Upper lobe of left lung (tissue), 6 donors: Measurements from ENCODE around the gene CD109. TPM values are rescaled to one million over a fixed set of nuclear protein-coding genes. Genes with fewer than 3 reads are reported as not detected.

Experiments used
- ATAC-seq, 2 donors: fragments of 200-7000 bp; cut with Tn5 transposase; one replicate each; pipeline ENCODE4 v1.9.1; 2022; ENCODE audit warnings: mild to moderate bottlenecking in 2 of 2, moderate library complexity in 2 of 2; ENCODE audit not compliant: low FRiP score in 2 of 2
- DNase-seq, 2 donors: peaks; one replicate each; pipeline ENCODE4 v3.0.0-alpha.2; 2019 to 2020
- H3K27ac ChIP-seq, 4 donors: fragments of 200-600 bp; sonication (generic); one replicate each; pipeline ENCODE4 v1.5.1; 2016 to 2019
- H3K27me3 ChIP-seq, 4 donors: fragments of 200-600 bp; sonication (generic); one replicate each; pipeline ENCODE4 v1.5.1; 2017 to 2019
- H3K36me3 ChIP-seq, 4 donors: fragments of 200-600 bp; sonication (generic); one replicate each; pipeline ENCODE4 v1.5.1; 2016 to 2019
- H3K4me1 ChIP-seq, 4 donors: fragments of 200-600 bp; sonication (generic); one replicate each; pipeline ENCODE4 v1.5.1; 2018 to 2019
- H3K4me3 ChIP-seq, 4 donors: fragments of 200-600 bp; sonication (generic); one replicate each; pipeline ENCODE4 v1.5.1; 2017 to 2019; ENCODE audit warnings: mild to moderate bottlenecking in 2 of 4, moderate library complexity in 1 of 4
- H3K9me3 ChIP-seq, 4 donors: fragments of 200-600 bp; sonication (generic); one replicate each; pipeline ENCODE4 v1.5.1; 2018 to 2019
- EP300 ChIP-seq, 4 donors: sonication (generic); formaldehyde crosslinking; IDR thresholded peaks; one replicate each; pipeline ENCODE4 v1.5.1; 2017; ENCODE audit warnings: antibody characterized with exemption in 4 of 4, control low read depth in 2 of 4
- POLR2A ChIP-seq, 4 donors: fragments of 450-650 bp; IDR thresholded peaks; one replicate each; pipeline ENCODE4 v1.5.1; 2016 to 2017; ENCODE audit warnings: antibody characterized with exemption in 4 of 4, mild to moderate bottlenecking in 2 of 4
- POLR2AphosphoS5 ChIP-seq, 2 donors: sonication (generic); formaldehyde crosslinking; IDR thresholded peaks; one replicate each; pipeline ENCODE4 v1.5.1; 2017; ENCODE audit warnings: antibody characterized with exemption in 2 of 2
- WGBS, 2 donors: methylation state at CpG; one replicate each; pipeline ENCODE4 v1.1.5; 2017 to 2018; 5-methylcytosine and 5-hydroxymethylcytosine counted together
- total RNA-seq, 6 donors: library from RNA; depleted of rRNA in 4 of 6; stranded (reverse); fragments of >200 nt in 4 of 6; gene quantifications; one replicate each; pipeline versions ENCODE4 v1.1.0 to v1.2.1, GENCODE V29; 2016 to 2021
- TF ChIP-seq, protein P1 (sequence below), 6 experiments: fragments of 450-650 bp in 4 of 6; fragments of 200-600 bp in 2 of 6; sonication (generic) in 2 of 6; IDR thresholded peaks; one replicate each; pipeline ENCODE4 v1.5.1; 2016 to 2019; ENCODE audit warnings: antibody characterized with exemption in 6 of 6
- donor health status: DM: no; HTN: no; CAD: no; lungs with moderate emphysema.
- donor health status: DM: no; HTN: yes; CAD: no; lungs with severe emphysema.

Gene CD109
- total RNA-seq, 6 donors from 2014 or later = 4.2 to 25.5 (median 21.3) TPM

- Histone ChIP-seq H3K36me3 (no peaks in the 10 kb centered on the region), H3K4me3 (no peak overlapping the region), H3K4me1 (no peaks in the 10 kb centered on the region), H3K9me3 (no peaks in the 10 kb centered on the region), H3K27me3 (no peaks in the 10 kb centered on the region), H3K27ac (no peak overlapping the region)
- 66 to 80% methylated on average over 3 of the region's 3 CpGs for WGBS, 2 donors
- ATAC-seq (no peak), DNase-seq (no peak)
- TF ChIP-seq, protein P1, sequence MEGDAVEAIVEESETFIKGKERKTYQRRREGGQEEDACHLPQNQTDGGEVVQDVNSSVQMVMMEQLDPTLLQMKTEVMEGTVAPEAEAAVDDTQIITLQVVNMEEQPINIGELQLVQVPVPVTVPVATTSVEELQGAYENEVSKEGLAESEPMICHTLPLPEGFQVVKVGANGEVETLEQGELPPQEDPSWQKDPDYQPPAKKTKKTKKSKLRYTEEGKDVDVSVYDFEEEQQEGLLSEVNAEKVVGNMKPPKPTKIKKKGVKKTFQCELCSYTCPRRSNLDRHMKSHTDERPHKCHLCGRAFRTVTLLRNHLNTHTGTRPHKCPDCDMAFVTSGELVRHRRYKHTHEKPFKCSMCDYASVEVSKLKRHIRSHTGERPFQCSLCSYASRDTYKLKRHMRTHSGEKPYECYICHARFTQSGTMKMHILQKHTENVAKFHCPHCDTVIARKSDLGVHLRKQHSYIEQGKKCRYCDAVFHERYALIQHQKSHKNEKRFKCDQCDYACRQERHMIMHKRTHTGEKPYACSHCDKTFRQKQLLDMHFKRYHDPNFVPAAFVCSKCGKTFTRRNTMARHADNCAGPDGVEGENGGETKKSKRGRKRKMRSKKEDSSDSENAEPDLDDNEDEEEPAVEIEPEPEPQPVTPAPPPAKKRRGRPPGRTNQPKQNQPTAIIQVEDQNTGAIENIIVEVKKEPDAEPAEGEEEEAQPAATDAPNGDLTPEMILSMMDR (IDR thresholded peaks at IDR 0.05) = no peak
- TF ChIP-seq EP300 (IDR thresholded peaks at IDR 0.05) (no peak), POLR2A (IDR thresholded peaks at IDR 0.05) (no peak), POLR2AphosphoS5 (IDR thresholded peaks at IDR 0.05) (no peak)
Observed at GRCh38 chr6:73867411-73867810, 171.4 kb downstream of the CD109 start.

GRCh38 chr6:73870907-73871306 lies 174.9 kb downstream of the CD109 start:
- H3K9me3 ChIP-seq = no peaks in the 10 kb centered on the region
- no peaks in the 10 kb centered on the region for H3K27me3 ChIP-seq
- WGBS, 2 donors = 73 to 91% methylated on average over 3 of the region's 3 CpGs
- H3K36me3 ChIP-seq = no peaks in the 10 kb centered on the region
- H3K4me3 ChIP-seq = no peak overlapping the region
- TF ChIP-seq, protein P1 (IDR thresholded peaks at IDR 0.05) = no peak
- TF ChIP-seq POLR2AphosphoS5 (IDR thresholded peaks at IDR 0.05) (no peak), POLR2A (IDR thresholded peaks at IDR 0.05) (no peak), EP300 (IDR thresholded peaks at IDR 0.05) (no peak)
- DNase-seq = no peak
- H3K27ac ChIP-seq = no peak overlapping the region
- H3K4me1 ChIP-seq = no peaks in the 10 kb centered on the region
- no peak for ATAC-seq

GRCh38 chr6:73873081-73873480 lies 177.1 kb downstream of the CD109 start:
- H3K36me3 ChIP-seq = no peaks in the 10 kb centered on the region
- no peak for DNase-seq
- no peak for ATAC-seq
- no peak overlapping the region for H3K4me3 ChIP-seq
- H3K27me3 ChIP-seq = no peaks in the 10 kb centered on the region
- H3K9me3 ChIP-seq = no peaks in the 10 kb centered on the region
- H3K4me1 ChIP-seq = no peaks in the 10 kb centered on the region
- no peak overlapping the region for H3K27ac ChIP-seq
- TF ChIP-seq POLR2A (IDR thresholded peaks at IDR 0.05) = no peak
- no peak for TF ChIP-seq EP300 (IDR thresholded peaks at IDR 0.05)
- TF ChIP-seq, protein P1 (IDR thresholded peaks at IDR 0.05) = no peak
- TF ChIP-seq POLR2AphosphoS5 (IDR thresholded peaks at IDR 0.05) = no peak

Other genes starting within 250 kb of the CD109 start
- 10 to 100 TPM in 2 of 6 donors, 1 to 10 TPM in 4; 4.9 to 15.7 (median 9.0) TPM for gene CGAS, start 243.9 kb upstream of the CD109 start, total RNA-seq
- gene MTO1, start 234.5 kb upstream of the CD109 start, total RNA-seq = 10 to 100 TPM in 5 of 6 donors, 1 to 10 TPM in 1; 8.9 to 56.6 (median 25.9) TPM
- over 10,000 TPM in 1 of 6 donors, 1,000 to 10,000 TPM in 5; 3,617 to 10,582 (median 7,272) TPM for gene EEF1A1, start 175.2 kb upstream of the CD109 start, total RNA-seq
- 10 to 100 TPM; 13.0 to 32.5 (median 22.3) TPM for gene SLC17A5, start 42.2 kb upstream of the CD109 start, total RNA-seq